ENCODE data around the gene GPBAR1.
"Not testable (repeated sequence)": the region's sequence is repeated elsewhere in the genome, so short reads cannot be mapped to it uniquely, and the experiment has no call there.

GPBAR1 gene

GRCh38 chr2:218270721-218271486, 10.1 kb downstream of the GPBAR1 start:
- no peak for DNase-seq

DNA sequence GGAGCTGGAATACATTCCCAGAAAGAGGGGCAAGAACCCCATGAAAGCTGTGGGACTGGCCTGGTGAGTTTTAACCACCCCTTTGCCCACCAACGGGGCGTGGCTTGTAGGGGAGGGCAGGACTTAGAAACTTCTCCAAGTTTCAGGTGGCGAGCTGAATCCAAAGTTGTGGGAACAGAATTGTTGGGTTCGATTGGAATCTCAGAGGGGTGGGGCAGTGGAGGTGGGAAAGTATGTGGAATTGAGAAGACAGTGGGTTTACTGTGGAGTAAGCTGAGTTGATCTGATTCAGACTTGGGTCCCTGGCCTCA, 10.6 kb downstream of the GPBAR1 start:
- no peak for DNase-seq

DNA sequence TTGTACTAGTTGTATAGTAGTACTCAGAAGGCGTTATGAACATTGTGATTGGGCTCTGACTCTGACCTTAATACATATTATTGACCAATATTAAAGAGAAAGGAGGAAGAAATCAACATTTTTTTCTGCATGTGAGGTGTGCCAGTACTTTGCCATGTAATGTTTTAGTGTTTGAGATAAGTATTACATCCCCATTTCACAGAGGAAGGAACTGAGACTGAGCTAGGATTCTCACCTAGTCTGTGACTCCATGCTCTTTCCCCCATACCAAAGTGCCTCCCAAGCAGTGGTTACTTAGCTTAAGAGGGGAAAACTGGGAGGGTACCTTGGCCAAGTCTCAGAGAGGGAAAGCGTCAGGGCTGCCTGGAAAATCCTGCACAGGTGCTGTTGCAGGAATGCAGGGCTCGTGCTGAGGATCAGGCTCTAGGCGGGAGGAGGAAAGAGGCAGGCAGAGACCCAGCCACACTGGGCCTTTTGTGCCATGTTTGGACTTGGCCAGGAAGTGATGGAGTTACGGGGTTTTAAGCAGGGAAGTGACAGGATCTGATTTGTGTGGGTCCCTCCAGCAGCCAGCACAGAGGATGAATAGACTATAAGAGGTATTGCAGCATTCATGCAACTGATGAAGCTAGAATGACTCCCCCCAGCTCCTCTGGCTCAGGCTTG, 11.2 kb downstream of the GPBAR1 start:
- DNase-seq = no peak

- no peak for DNase-seq
These were observed 11.9 kb downstream of the GPBAR1 start for GRCh38 chr2:218272531-218273212.

- not testable (repeated sequence) for DNase-seq
These were observed 12.5 kb downstream of the GPBAR1 start for GRCh38 chr2:218273214-218273907.

DNA sequence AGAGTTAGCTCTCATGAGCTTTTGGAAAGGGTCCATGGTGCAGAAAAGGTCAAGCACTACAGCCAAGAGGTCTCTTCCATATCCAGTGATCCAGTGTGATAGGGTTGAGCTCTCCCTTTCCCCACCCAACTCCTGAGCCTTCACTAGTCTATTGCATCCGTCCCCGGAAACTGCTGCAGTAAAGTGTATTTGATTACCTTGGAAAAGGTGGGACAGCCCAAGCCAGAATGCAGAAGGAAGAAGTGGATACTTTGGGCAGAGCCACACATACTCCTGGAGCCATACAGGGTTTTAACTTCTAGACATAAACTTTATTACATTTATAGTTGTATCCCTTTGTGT, 13.1 kb downstream of the GPBAR1 start:
- DNase-seq = no peak

DNA sequence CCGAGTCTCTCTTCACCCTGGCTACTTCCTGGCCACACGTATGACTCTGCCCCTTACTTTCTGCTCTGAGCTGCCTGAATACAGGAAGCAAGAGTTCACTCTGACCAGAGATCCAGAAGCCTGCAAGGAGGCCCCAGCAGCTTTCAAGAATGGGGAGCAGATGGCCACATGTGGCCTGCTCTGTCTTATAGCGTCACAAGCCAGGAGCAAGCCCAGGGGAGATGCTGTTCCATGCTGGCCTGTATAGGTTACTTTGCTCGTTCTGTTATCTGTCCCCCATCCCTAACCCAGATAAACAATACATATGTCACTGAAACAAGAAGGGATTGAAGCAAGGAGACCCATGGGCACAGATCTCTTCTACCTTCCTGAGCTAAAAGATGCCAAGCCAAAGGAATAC, 13.8 kb downstream of the GPBAR1 start:
- DNase-seq = no peak

GRCh38 chr2:218275371-218276072, 14.7 kb downstream of the GPBAR1 start:
- DNase-seq = no peak

DNA sequence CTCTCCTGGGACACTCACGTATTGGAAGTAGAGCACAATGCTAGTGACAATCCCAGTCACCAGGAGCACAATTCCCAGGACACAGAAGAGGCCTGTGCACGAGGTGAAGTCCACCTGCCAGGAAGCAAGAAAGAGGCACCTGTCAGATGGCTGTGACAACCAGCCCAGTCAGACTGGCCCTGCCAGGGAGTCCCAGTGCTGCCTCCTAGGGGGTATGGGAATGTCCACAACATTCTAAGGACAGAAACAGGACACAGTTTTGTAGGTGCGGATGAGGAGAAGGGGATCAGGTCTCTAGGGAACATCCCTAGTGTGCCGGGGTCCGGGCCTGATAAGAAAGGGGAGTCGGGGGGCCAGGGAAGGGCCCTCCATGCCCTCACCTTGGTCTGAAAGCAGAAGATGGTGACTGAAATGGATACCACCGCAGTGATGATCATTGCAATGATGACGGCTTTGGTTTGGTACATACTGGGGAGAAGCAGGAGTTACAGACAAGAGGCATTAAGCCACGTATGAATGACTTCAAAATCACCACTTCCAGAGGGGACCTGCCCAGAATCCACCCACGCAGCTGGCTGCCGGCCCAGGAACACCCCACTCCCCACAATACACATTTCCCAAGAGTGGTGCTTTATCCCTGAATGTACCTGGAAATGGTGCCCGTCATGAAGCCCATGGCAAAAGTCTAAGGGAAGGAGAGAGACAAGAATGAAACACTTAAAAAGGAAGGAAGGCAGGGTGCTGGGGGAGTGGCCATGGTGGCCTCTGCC, 16.4 kb downstream of the GPBAR1 start:
- DNase-seq = no peak

DNA sequence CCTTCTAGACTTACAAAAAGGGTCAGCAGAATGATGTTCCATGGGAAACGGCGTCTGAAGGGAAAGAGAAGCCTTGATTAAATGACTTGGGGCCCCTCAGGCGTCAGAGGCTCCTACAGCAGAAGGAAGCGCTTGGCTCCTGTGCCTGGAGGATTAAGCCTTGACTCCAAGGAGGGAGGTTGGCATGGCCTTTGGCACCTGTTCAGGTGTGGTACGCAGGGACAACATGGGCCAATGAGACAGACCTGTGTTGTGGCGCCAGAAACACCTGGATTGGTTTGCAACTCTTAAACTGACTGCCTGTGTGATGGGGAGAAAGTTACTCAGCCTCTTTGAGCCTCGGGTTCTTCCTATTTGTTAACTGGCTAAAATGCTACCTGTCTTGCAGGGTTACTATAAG, 17.1 kb downstream of the GPBAR1 start:
- DNase-seq = no peak

GRCh38 chr2:218278531-218279360, 17.9 kb downstream of the GPBAR1 start:
- no peak for DNase-seq

DNA sequence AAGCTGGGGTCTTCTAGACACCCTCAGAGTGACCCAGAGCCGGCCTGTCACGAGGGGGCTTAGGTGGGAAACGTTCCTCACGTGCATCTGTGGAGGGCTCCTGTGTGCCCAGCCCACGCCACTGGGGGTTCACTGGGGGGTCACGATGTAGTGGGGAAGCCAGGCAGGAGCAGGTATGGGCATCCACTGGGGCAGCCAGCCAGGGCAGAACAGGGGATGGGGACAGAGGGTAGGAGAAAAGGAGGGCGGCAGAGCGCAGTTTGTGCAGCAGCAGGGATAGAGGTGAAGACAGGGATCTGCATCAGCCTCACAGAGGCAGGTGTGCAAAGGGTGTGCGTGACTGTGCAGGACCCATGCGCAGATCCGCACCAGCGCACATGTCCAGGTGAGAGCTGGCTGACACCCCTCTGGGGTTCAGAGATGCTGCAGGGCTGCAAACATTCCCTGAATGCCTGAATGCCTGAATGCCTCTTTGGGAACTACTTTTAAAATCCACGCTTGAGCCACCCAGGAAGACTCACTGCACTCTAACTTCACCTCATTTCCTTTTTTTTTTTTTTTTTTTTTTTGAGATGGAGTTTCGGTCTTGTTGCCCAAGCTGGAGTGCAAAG, 19.6 kb downstream of the GPBAR1 start:
- no peak for DNase-seq

DNA sequence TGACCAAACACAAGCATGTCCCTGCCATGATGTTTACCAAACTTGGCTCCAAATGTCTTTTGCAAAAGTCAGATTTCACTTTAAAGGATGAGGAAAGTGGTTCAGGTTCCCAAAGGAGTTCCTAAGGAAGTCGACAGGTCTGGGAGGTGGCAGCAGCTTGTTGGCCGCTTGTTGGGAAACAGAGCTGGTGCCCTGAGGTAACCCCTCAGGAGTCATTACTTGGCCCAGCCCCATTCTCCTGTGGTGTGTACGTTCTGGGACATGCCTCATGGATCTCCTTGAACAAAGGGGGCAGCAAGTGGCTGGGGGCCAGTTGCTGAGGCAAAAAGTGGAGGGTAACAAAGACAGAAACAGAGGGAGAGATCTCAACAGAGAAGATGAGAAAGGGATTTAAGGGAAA, 20.6 kb downstream of the GPBAR1 start:
- no peak for DNase-seq

DNA sequence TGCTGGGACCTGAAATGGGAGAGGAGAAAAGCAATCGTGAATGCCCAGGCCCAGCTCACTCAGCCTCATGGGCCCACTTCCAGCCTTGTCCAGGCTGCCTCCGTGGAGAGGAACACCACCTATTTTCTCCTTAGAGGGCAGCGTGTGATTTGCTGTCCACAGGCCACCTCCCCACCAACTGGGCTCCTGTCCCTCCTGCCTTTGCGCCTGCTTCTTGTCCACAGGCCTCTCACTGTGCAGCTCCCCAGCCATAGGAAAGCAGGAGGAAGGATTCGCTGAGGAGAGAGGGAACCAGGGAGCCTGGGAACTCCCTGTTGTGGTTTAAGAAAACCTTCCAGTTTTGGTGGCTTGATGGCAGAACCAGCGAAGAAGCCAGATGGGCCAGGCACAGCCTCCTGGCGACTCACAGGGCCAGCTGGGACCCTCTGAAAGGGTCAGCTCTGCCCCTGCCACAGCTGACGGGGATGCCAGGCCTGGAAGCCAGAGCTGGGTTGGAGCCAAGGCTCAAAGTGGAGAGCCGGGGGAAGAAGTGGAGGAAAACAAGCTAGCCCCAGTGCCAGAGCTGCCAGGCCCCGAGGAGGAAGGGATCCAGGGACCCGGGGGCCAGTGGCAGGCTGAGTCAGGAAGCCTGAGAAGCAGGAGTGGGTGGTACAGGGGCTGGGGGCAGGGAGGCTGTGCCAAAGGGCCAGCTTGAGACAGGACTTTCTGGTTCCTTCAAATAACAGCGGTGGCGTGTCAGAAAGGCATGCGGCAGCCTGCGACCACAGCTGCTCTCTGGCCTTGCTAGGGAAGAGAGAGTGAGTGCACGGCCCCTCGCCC, 21.6 kb downstream of the GPBAR1 start:
- DNase-seq = no peak

DNA sequence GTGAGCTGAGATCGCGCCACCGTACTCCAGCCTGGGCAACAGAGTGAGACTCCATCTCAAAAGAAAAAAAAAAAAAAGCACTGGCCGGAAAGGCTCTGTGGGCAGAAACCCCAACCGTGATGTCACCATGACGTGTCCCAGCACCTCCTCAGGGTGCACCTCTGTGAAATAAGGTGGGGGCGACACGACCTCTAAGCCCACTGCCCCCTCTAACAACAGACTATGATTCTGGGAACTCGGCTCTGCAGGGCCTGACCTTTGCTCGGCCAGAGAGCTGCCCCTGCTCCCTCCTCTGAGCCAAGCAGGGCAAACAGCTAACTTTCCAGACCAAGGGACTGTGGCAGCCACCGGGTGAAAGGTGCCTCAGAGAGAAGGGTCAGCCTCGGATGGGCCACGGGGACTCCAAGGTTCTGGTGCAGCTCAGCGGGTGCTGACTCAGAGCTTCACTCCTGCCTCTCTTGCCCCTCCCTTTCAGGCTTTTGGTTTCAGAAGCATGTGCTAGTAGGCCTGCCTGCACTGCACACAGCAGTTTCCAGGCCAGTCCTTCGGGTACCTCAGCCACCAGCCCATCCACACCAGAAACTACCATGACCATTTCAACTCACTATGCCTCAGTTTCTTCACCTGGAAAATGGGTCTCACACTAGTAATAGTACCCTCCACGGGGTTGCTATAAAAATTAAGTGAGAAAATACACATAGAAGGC, 23.4 kb downstream of the GPBAR1 start:
- no peak for DNase-seq

DNA sequence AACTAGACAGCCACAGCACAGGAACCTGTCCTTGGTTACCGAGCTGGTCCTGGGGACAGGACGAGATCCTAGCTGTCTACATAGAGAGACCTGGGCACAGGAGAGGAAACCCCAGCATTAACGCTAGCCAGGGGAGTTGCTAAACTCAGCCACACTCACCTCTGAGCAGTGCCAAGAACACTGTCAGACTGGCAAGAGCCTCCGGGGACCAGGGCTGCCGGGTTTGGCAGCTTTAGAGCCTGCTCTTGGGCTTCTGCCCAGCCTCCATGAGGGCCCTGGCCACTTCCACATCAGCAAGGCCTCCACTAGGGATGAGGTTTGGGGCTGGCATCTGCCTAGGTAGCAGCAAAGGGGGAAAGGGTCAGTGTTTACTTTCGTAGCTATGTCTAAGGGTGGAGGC, 24.8 kb downstream of the GPBAR1 start:
- DNase-seq = no peak

DNA sequence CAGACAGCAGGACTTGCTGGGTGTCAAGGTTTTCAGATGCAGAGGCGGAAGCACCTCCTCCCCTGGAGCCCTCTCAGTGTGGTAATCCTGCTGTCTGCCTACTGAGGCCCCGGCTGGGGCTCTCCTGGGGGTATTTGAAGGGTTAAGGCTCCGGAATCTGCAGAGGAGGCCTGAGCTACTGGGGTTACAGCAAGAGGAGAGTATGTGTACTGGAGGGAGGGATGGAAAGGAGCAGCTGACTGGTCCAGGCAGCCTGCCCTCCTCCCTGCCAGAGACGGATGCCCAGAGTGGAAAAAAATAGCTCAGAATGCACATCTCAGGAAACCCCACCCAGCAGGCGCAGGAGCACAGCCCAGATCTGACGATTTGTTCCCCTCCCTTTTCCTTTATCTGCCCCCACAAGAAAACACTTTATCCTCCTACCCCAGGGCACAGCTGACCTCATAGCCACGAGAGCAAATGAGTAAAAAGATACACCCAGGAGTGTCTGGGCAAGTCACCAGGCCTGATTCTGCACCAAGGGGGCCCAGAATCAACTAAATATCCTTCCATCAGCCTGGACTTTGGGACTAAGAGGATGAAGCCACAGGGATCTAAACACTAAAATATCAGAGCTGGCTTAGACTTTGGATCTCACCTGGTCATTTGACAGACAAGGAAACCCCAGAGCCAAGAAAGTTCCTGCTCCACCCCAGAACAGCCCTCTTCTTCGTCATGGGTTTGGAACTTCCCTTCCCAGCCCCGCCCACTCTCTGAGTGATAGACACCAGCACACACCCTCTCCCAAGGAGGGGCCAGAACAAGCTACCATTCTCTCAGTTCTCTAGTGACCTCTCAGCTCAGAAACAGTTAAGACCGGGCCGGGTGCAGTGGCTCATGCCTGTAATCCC, 26.0 kb downstream of the GPBAR1 start:
- peak; percentile 87 for DNase-seq

- no peak for DNase-seq
These were observed 29.0 kb downstream of the GPBAR1 start for GRCh38 chr2:218289639-218290315.
